ENCODE results near the gene RRP1B. TPM values are rescaled to one million over a fixed set of nuclear protein-coding genes. Genes with fewer than 3 reads are reported as not detected.

RRP1B gene
- total RNA-seq, 2 donors from 2014 or later: 17.6 to 31.5 TPM

DNA sequence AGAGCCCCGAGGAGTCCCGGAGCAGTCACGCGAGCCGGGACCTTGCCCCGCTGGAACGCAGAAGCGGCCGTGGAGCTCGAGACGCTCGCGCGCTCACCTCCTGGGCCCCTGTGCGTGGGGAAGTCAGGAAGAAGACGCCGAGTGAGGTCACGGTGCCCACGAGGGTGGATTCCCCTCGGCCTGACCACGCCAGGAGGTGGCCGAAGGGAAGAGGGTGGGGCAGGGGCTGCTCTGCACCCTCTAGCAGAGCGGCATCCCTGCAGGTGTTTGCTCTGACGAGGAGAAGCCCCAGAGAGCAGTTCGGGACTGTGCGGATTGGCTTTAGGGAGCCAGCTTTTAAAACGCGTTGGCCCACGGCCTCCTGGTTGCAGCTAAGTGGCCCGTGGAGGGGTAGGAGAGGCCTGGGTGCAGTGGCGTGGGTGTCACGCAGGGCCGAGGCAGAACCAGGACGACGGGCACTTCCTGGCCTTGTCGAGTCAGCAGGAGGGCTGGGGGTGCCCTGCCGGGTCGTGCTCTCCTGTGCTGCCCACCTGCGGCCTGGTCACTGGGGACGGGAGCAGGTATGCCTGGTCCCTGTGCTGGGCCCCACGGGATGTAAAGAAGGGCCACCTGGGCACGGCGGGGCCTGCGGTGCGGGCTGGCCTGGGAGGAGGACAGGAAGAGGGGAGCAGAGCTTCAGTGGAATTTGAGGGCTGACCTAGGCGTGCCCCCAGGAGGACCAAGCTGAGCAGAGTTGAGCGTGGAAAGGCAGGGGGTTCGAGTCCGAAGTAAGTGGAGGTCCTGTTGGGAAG lies 60.6 kb downstream of the RRP1B start:
- no peaks in the 10 kb centered on the region for H3K36me3 ChIP-seq
- H3K27ac ChIP-seq: peak overlapping the region; percentile 65 to 77
- peak overlapping the region; percentile 87 for H3K4me3 ChIP-seq
- no peaks in the 10 kb centered on the region for H3K27me3 ChIP-seq (replicated peaks; ENCODE audit: insufficient read depth)
- DNase-seq (ENCODE audit: low spot score) (no peak), ATAC-seq (ENCODE audit: insufficient number of reproducible peaks, low FRiP score, low read depth) (no peak)
- TF ChIP-seq, protein P1, sequence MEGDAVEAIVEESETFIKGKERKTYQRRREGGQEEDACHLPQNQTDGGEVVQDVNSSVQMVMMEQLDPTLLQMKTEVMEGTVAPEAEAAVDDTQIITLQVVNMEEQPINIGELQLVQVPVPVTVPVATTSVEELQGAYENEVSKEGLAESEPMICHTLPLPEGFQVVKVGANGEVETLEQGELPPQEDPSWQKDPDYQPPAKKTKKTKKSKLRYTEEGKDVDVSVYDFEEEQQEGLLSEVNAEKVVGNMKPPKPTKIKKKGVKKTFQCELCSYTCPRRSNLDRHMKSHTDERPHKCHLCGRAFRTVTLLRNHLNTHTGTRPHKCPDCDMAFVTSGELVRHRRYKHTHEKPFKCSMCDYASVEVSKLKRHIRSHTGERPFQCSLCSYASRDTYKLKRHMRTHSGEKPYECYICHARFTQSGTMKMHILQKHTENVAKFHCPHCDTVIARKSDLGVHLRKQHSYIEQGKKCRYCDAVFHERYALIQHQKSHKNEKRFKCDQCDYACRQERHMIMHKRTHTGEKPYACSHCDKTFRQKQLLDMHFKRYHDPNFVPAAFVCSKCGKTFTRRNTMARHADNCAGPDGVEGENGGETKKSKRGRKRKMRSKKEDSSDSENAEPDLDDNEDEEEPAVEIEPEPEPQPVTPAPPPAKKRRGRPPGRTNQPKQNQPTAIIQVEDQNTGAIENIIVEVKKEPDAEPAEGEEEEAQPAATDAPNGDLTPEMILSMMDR (IDR thresholded peaks at IDR 0.05): no peak
- H3K9me3 ChIP-seq: no peaks in the 10 kb centered on the region
- peaks cover 20 to 37% of the 10 kb centered on the region in 2 donors for H3K4me1 ChIP-seq (ENCODE audit: control insufficient read depth in 1 of 2, low read depth in 2 of 2)

DNA sequence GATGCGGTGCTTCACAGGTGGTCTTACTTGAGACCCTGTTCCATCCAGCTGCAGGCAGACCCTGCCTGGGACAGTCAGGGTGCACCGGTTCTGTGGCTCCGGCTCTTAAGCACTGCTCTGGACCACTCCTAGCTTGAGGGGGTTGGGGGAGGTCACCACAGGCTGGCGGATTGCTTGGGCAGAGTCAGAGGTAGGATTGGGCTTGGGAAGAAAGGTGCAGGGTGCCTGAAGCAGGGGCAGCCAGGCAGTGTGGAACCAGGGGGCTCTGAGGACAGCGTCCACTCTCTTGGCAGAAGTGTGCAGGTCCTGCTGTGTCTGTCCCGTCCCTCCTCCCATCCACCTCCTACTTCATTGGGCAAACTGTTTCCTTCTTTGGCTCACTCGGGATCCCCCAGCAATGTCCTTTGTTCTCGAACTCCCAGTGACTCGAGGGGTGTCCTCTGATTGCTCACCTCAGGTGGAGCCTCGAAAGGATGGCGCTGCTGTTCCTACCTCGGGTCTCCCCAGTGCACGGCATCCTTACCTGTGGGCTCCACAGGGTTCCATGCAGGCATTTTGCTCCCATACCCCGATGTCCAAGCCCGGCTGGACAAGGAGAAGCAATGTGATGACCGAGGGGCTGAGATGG lies 61.3 kb downstream of the RRP1B start:
- H3K4me1 ChIP-seq (ENCODE audit: control insufficient read depth in 1 of 2, low read depth in 2 of 2): peaks cover 25 to 44% of the 10 kb centered on the region in 2 donors
- no peaks in the 10 kb centered on the region for H3K27me3 ChIP-seq (replicated peaks; ENCODE audit: insufficient read depth)
- DNase-seq (ENCODE audit: low spot score): no peak
- no peak for ATAC-seq (ENCODE audit: insufficient number of reproducible peaks, low FRiP score, low read depth)
- H3K9me3 ChIP-seq: no peaks in the 10 kb centered on the region
- H3K36me3 ChIP-seq: no peaks in the 10 kb centered on the region
- TF ChIP-seq, protein P1 (IDR thresholded peaks at IDR 0.05): no peak
- H3K27ac ChIP-seq: peak overlapping the region in 1 of 2 donors; percentile 49
- H3K4me3 ChIP-seq: peak overlapping the region; percentile 87

- ATAC-seq (ENCODE audit: insufficient number of reproducible peaks, low FRiP score, low read depth): no peak
- Histone ChIP-seq H3K27ac (peak overlapping the region in 1 of 2 donors; percentile 49), H3K27me3 (replicated peaks; ENCODE audit: insufficient read depth) (no peaks in the 10 kb centered on the region), H3K4me3 (peak overlapping the region; percentile 87), H3K4me1 (ENCODE audit: control insufficient read depth in 1 of 2, low read depth in 2 of 2) (peaks cover 25 to 49% of the 10 kb centered on the region in 2 donors), H3K9me3 (no peaks in the 10 kb centered on the region), H3K36me3 (no peaks in the 10 kb centered on the region)
- DNase-seq (ENCODE audit: low spot score): no peak
- TF ChIP-seq, protein P1 (IDR thresholded peaks at IDR 0.05): no peak
Observed at GRCh38 chr21:43721206-43721605, 61.8 kb downstream of the RRP1B start.

DNA sequence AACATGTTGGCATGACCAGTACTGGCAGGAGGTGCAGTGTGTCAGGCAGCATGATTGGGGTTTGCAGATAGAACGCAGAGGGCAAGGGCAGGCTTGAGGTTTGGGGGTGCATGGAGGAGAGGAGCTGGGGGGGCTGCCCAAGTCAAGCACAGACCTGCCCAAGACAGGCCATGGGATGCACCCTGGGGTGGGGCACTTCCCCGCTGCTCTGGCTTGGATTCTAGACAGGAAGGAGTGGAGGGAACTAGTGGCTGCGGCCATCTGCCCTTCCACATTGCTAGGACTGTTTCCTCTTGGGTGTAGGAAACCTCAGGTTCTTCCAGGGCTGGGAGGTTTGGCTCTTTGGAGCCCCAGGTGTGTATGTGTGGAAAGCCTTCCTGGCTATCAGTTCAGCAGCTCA lies 62.6 kb downstream of the RRP1B start:
- H3K4me1 ChIP-seq (ENCODE audit: control insufficient read depth in 1 of 2, low read depth in 2 of 2): peaks cover 31 to 57% of the 10 kb centered on the region in 2 donors
- no peaks in the 10 kb centered on the region for H3K36me3 ChIP-seq
- DNase-seq (ENCODE audit: low spot score) (no peak), ATAC-seq (ENCODE audit: insufficient number of reproducible peaks, low FRiP score, low read depth) (no peak)
- TF ChIP-seq, protein P1 (IDR thresholded peaks at IDR 0.05): no peak
- no peaks in the 10 kb centered on the region for H3K9me3 ChIP-seq
- H3K27me3 ChIP-seq (replicated peaks; ENCODE audit: insufficient read depth): no peaks in the 10 kb centered on the region
- peak overlapping the region in 1 of 2 donors; percentile 49 for H3K27ac ChIP-seq
- peak overlapping the region; percentile 87 for H3K4me3 ChIP-seq

DNA sequence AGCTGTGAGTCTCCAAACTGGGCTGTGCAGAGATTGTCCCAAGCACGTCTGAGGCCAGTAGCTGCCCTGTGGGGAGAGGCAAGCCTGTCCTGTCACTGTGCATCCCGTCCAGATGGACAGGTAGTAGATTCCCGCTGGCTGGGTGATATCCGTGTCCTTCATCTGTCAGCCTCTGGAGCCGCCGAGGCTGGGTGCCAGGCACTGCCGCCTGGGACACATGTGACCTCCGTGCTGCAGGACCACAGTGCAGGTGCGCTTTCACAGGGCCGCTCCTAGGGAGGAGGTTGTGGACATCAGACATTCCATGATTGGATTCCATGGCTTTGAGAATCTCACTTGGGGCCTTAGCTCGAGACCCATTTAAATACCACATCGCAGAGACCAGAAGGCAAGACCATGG lies 64.3 kb downstream of the RRP1B start:
- no peak overlapping the region for H3K4me3 ChIP-seq
- no peaks in the 10 kb centered on the region for H3K36me3 ChIP-seq
- H3K4me1 ChIP-seq (ENCODE audit: control insufficient read depth in 1 of 2, low read depth in 2 of 2): peaks cover 43 to 68% of the 10 kb centered on the region in 2 donors
- H3K9me3 ChIP-seq: no peaks in the 10 kb centered on the region
- ATAC-seq (ENCODE audit: insufficient number of reproducible peaks, low FRiP score, low read depth) (no peak), DNase-seq (ENCODE audit: low spot score) (no peak)
- H3K27me3 ChIP-seq (replicated peaks; ENCODE audit: insufficient read depth): no peaks in the 10 kb centered on the region
- H3K27ac ChIP-seq: no peak overlapping the region
- TF ChIP-seq, protein P1 (IDR thresholded peaks at IDR 0.05): no peak

Measured in thoracic aorta (tissue), 2 donors.